Muscle layer of duodenum (tissue), 2 donors: Measurements from ENCODE around the gene LRRC73.

Experiments
- H3K27ac ChIP-seq: one replicate; pipeline ENCODE4 v1.7.0; 2013; ENCODE audit warnings: mild to moderate bottlenecking, low read length
- H3K27me3 ChIP-seq: one replicate; pipeline ENCODE4 v1.7.0; 2013; ENCODE audit warnings: low read depth, mild to moderate bottlenecking, control low read depth, low read length
- H3K36me3 ChIP-seq, 2 donors: one replicate each; pipeline ENCODE4 v1.7.0; 2013; ENCODE audit warnings: low read length in 2 of 2, control low read depth in 1 of 2, mild to moderate bottlenecking in 1 of 2; ENCODE audit not compliant: insufficient read depth in 2 of 2, control insufficient read depth in 1 of 2
- H3K4me1 ChIP-seq, 2 donors: one replicate each; pipeline ENCODE4 v1.7.0; 2013; ENCODE audit warnings: low read length in 2 of 2, mild to moderate bottlenecking in 2 of 2, control low read depth in 1 of 2, moderate library complexity in 1 of 2; ENCODE audit not compliant: insufficient read depth in 2 of 2, control insufficient read depth in 1 of 2
- H3K4me3 ChIP-seq, 2 donors: one replicate each; pipeline ENCODE4 v1.7.0; 2013; ENCODE audit warnings: low read length in 2 of 2, low read depth in 1 of 2, mild to moderate bottlenecking in 1 of 2
- H3K9me3 ChIP-seq, 2 donors: one replicate each; pipeline ENCODE4 v1.7.0; 2013; ENCODE audit warnings: low read length in 2 of 2, control low read depth in 1 of 2, mild to moderate bottlenecking in 1 of 2; ENCODE audit not compliant: control insufficient read depth in 1 of 2
- donor health status: healthy.

The LRRC73 gene

GRCh38 chr6:43490523-43490939 is 19.6 kb downstream of the LRRC73 start:
- H3K4me3 ChIP-seq = no peak overlapping the region
- H3K27me3 ChIP-seq = no peaks in the 10 kb centered on the region
- no peaks in the 10 kb centered on the region for H3K36me3 ChIP-seq
- peaks cover 16 to 33% of the 10 kb centered on the region in 2 donors for H3K4me1 ChIP-seq
- no peaks in the 10 kb centered on the region for H3K9me3 ChIP-seq
- H3K27ac ChIP-seq = peak overlapping the region; percentile 39

GRCh38 chr6:43489277-43490072 is 20.7 kb downstream of the LRRC73 start:
- no peaks in the 10 kb centered on the region for H3K27me3 ChIP-seq
- peaks cover 16 to 28% of the 10 kb centered on the region in 2 donors for H3K4me1 ChIP-seq

GRCh38 chr6:43488667-43489276 is 21.4 kb downstream of the LRRC73 start:
- no peaks in the 10 kb centered on the region for H3K36me3 ChIP-seq
- no peaks in the 10 kb centered on the region for H3K27me3 ChIP-seq
- H3K4me1 ChIP-seq = peaks cover 16 to 26% of the 10 kb centered on the region in 2 donors
- no peaks in the 10 kb centered on the region for H3K9me3 ChIP-seq
- H3K4me3 ChIP-seq = no peak overlapping the region
- H3K27ac ChIP-seq = no peak overlapping the region

More at GRCh38 chr6:43489277-43490072, 20.7 kb downstream of the LRRC73 start:
- Histone ChIP-seq H3K4me3 (no peak overlapping the region), H3K9me3 (no peaks in the 10 kb centered on the region), H3K36me3 (no peaks in the 10 kb centered on the region), H3K27ac (no peak overlapping the region)

GRCh38 chr6:43481591-43482236 is 28.4 kb downstream of the LRRC73 start:
- H3K27me3 ChIP-seq = no peaks in the 10 kb centered on the region
- no peak overlapping the region for H3K4me3 ChIP-seq
- peaks cover 15 to 22% of the 10 kb centered on the region in 2 donors for H3K4me1 ChIP-seq
- H3K36me3 ChIP-seq = no peaks in the 10 kb centered on the region
- no peak overlapping the region for H3K27ac ChIP-seq
- no peaks in the 10 kb centered on the region for H3K9me3 ChIP-seq

GRCh38 chr6:43481075-43481474 is 29.1 kb downstream of the LRRC73 start:
- Histone ChIP-seq H3K36me3 (no peaks in the 10 kb centered on the region), H3K27ac (no peak overlapping the region), H3K27me3 (no peaks in the 10 kb centered on the region), H3K4me3 (no peak overlapping the region), H3K4me1 (peaks cover 15 to 23% of the 10 kb centered on the region in 2 donors), H3K9me3 (no peaks in the 10 kb centered on the region)

- Histone ChIP-seq H3K9me3 (no peaks in the 10 kb centered on the region), H3K36me3 (no peaks in the 10 kb centered on the region)
Observed at GRCh38 chr6:43478008-43478372, 32.2 kb downstream of the LRRC73 start.

GRCh38 chr6:43477235-43478007 is 32.7 kb downstream of the LRRC73 start, which contains the start of gene TJAP1:
TJAP1 (plus strand) TSS chr6:43477570; CDS start chr6:43499002, 21,432 bp downstream.
- Histone ChIP-seq H3K4me1 (peaks cover 15 to 23% of the 10 kb centered on the region in 2 donors), H3K9me3 (no peaks in the 10 kb centered on the region), H3K4me3 (peak within 1 kb of the TSS; percentile 84 to 86), H3K36me3 (no peaks in the 10 kb centered on the region), H3K27me3 (no peaks in the 10 kb centered on the region), H3K27ac (peak within 1 kb of the TSS; percentile 82)

More at GRCh38 chr6:43478008-43478372, 32.2 kb downstream of the LRRC73 start:
- peak overlapping the region; percentile 82 for H3K27ac ChIP-seq
- peak overlapping the region; percentile 84 to 86 for H3K4me3 ChIP-seq
- peaks cover 15 to 23% of the 10 kb centered on the region in 2 donors for H3K4me1 ChIP-seq
- H3K27me3 ChIP-seq = no peaks in the 10 kb centered on the region

GRCh38 chr6:43476746-43477145 is 33.4 kb downstream of the LRRC73 start:
- H3K27ac ChIP-seq = peak overlapping the region; percentile 82
- H3K27me3 ChIP-seq = no peaks in the 10 kb centered on the region
- H3K4me1 ChIP-seq = peaks cover 15 to 23% of the 10 kb centered on the region in 2 donors
- H3K9me3 ChIP-seq = no peaks in the 10 kb centered on the region
- H3K36me3 ChIP-seq = no peaks in the 10 kb centered on the region
- H3K4me3 ChIP-seq = peak overlapping the region; percentile 84 to 86

GRCh38 chr6:43475516-43475915 is 34.6 kb downstream of the LRRC73 start:
- Histone ChIP-seq H3K27me3 (no peaks in the 10 kb centered on the region), H3K9me3 (no peaks in the 10 kb centered on the region), H3K4me1 (peaks cover 15 to 23% of the 10 kb centered on the region in 2 donors), H3K27ac (no peak overlapping the region), H3K36me3 (no peaks in the 10 kb centered on the region), H3K4me3 (no peak overlapping the region)

GRCh38 chr6:43472515-43472914 is 37.6 kb downstream of the LRRC73 start:
- H3K9me3 ChIP-seq = no peaks in the 10 kb centered on the region
- H3K4me1 ChIP-seq = peaks cover 0 to 3% of the 10 kb centered on the region in 2 donors
- no peak overlapping the region for H3K27ac ChIP-seq

More at GRCh38 chr6:43472515-43472914, 37.6 kb downstream of the LRRC73 start:
- Histone ChIP-seq H3K4me3 (no peak overlapping the region), H3K36me3 (no peaks in the 10 kb centered on the region), H3K27me3 (no peaks in the 10 kb centered on the region)
